Measurements from ENCODE around the gene SULF2.

The SULF2 gene

GRCh38 chr20:47724910-47725247, 60.4 kb downstream of the SULF2 start:
- no peak for DNase-seq (ENCODE audit: low read depth)
- H3K4me3 ChIP-seq (ENCODE audit: low read depth, low read length) = no peak overlapping the region

- H3K4me3 ChIP-seq (ENCODE audit: low read depth, low read length) = no peak overlapping the region
- no peak for DNase-seq (ENCODE audit: low read depth)
Observed at GRCh38 chr20:47724396-47724795, 60.9 kb downstream of the SULF2 start.

- H3K4me3 ChIP-seq (ENCODE audit: low read depth, low read length) = no peak overlapping the region
- DNase-seq (ENCODE audit: low read depth) = no peak
Observed at GRCh38 chr20:47723322-47723721, 62.0 kb downstream of the SULF2 start.

GRCh38 chr20:47720636-47721427, 64.4 kb downstream of the SULF2 start:
- DNase-seq (ENCODE audit: low read depth) = no peak
- H3K4me3 ChIP-seq (ENCODE audit: low read depth, low read length) = no peak overlapping the region

- no peak for DNase-seq (ENCODE audit: low read depth)
- no peak overlapping the region for H3K4me3 ChIP-seq (ENCODE audit: low read depth, low read length)
Observed at GRCh38 chr20:47719625-47720024, 65.7 kb downstream of the SULF2 start.

- no peak for DNase-seq (ENCODE audit: low read depth)
Observed at GRCh38 chr20:47719211-47719610, 66.1 kb downstream of the SULF2 start.

GRCh38 chr20:47718398-47718797, 66.9 kb downstream of the SULF2 start:
- H3K4me3 ChIP-seq (ENCODE audit: low read depth, low read length) = no peak overlapping the region
- no peak for DNase-seq (ENCODE audit: low read depth)

More at GRCh38 chr20:47719211-47719610, 66.1 kb downstream of the SULF2 start:
- H3K4me3 ChIP-seq (ENCODE audit: low read depth, low read length) = no peak overlapping the region

GRCh38 chr20:47717421-47717820, 67.9 kb downstream of the SULF2 start:
- DNase-seq (ENCODE audit: low read depth) = no peak
- no peak overlapping the region for H3K4me3 ChIP-seq (ENCODE audit: low read depth, low read length)

- no peak for DNase-seq (ENCODE audit: low read depth)
Observed at GRCh38 chr20:47713878-47714450, 71.3 kb downstream of the SULF2 start.

GRCh38 chr20:47713163-47713562, 72.1 kb downstream of the SULF2 start:
- DNase-seq (ENCODE audit: low read depth) = no peak
- H3K4me3 ChIP-seq (ENCODE audit: low read depth, low read length) = no peak overlapping the region

More at GRCh38 chr20:47713878-47714450, 71.3 kb downstream of the SULF2 start:
- H3K4me3 ChIP-seq (ENCODE audit: low read depth, low read length) = no peak overlapping the region

GRCh38 chr20:47711046-47711752, 74.1 kb downstream of the SULF2 start:
- no peak for DNase-seq (ENCODE audit: low read depth)
- H3K4me3 ChIP-seq (ENCODE audit: low read depth, low read length) = no peak overlapping the region

- DNase-seq (ENCODE audit: low read depth) = no peak
- H3K4me3 ChIP-seq (ENCODE audit: low read depth, low read length) = no peak overlapping the region
Observed at GRCh38 chr20:47710665-47711045, 74.6 kb downstream of the SULF2 start.

GRCh38 chr20:47708953-47709833, 76.1 kb downstream of the SULF2 start:
- DNase-seq (ENCODE audit: low read depth) = no peak
- no peak overlapping the region for H3K4me3 ChIP-seq (ENCODE audit: low read depth, low read length)

- no peak for DNase-seq (ENCODE audit: low read depth)
- no peak overlapping the region for H3K4me3 ChIP-seq (ENCODE audit: low read depth, low read length)
Observed at GRCh38 chr20:47708140-47708807, 77.0 kb downstream of the SULF2 start.

- DNase-seq (ENCODE audit: low read depth) = no peak
- no peak overlapping the region for H3K4me3 ChIP-seq (ENCODE audit: low read depth, low read length)
Observed at GRCh38 chr20:47706345-47706744, 78.9 kb downstream of the SULF2 start.

- H3K4me3 ChIP-seq (ENCODE audit: low read depth, low read length) = no peak overlapping the region
- DNase-seq (ENCODE audit: low read depth) = no peak
Observed at GRCh38 chr20:47705497-47705856, 79.8 kb downstream of the SULF2 start.

GRCh38 chr20:47704746-47705496, 80.4 kb downstream of the SULF2 start:
- no peak overlapping the region for H3K4me3 ChIP-seq (ENCODE audit: low read depth, low read length)
- no peak for DNase-seq (ENCODE audit: low read depth)

- no peak overlapping the region for H3K4me3 ChIP-seq (ENCODE audit: low read depth, low read length)
- no peak for DNase-seq (ENCODE audit: low read depth)
Observed at GRCh38 chr20:47703748-47704147, 81.5 kb downstream of the SULF2 start.

GRCh38 chr20:47701612-47702011, 83.7 kb downstream of the SULF2 start:
- DNase-seq (ENCODE audit: low read depth) = no peak

More at GRCh38 chr20:47701612-47702011, 83.7 kb downstream of the SULF2 start:
- H3K4me3 ChIP-seq (ENCODE audit: low read depth, low read length) = no peak overlapping the region
